ENCODE results near the gene ATG4B. TPM values are rescaled to one million over a fixed set of nuclear protein-coding genes. Genes with fewer than 3 reads are reported as not detected.

ATG4B gene
- total and polyA plus RNA-seq, 9 of the 15 experiments (the other 6 are each of a cell fraction or from before 2014, with no cell fraction given): 5.9 to 58.8 (median 35.6) TPM

DNA sequence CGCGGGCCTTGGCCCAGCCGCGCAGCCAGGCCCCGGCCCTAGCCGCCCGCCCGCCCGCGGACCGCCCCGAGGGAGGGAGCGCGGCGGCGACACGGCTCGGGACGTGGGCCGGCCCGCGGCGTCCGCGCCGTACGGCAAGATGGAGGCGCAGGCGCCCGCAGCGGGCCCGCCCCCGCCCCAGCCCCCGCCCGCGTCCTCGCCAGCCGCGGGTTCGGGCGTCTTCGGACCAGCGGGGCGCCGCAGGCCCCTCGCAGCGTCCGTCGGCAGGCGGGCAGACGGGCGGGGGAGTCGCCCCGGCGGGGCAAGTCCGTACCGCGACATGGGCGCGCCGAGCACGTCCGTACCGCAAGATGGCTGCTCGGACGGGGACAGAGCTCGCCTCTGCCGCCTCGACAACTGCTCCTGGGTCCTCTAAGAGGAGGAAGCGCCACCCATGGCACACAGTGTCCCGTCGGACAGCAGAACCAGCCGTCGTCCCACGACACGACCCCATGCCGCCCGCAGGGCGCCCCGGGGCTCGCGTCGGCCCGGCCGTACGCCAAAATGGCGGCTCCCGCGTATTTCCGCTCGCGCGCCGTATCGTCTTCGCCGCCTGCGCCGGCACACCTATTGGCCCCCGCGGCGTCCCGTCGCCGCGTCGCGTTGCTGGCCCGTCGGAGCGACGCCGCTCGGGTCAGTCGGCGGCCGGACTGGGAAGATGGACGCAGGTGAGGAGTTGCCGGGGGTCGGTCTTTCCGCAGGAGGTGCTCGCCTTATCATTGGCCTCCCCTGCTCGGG is at the start of gene ATG4B, which contains the start of gene THAP4 (continued):
- no peak for TF ChIP-seq BRD9 (IDR thresholded peaks at IDR 0.05; ENCODE audit: low read depth, partially characterized antibody)
- TF ChIP-seq TFAM (CRISPR knock-in tag; conservative IDR thresholded peaks at IDR 0.05): no peak
- no peak for TF ChIP-seq PHF21A (IDR thresholded peaks at IDR 0.05; ENCODE audit: borderline replicate concordance, low read depth)
- TF ChIP-seq ZNF282 (CRISPR knock-in tag; IDR thresholded peaks at IDR 0.05): no peak
- no peak for TF ChIP-seq ZBTB8A (IDR thresholded peaks at IDR 0.05; ENCODE audit: partially characterized antibody)
- no peak for TF ChIP-seq ZNF133 (CRISPR knock-in tag; IDR thresholded peaks at IDR 0.05)
- TF ChIP-seq CHCHD3 (CRISPR knock-in tag; IDR thresholded peaks at IDR 0.05): no peak
- TF ChIP-seq ARID2 (IDR thresholded peaks at IDR 0.05): peak; percentile 72; the same call in 1 of the 2 replicates
- no peak for TF ChIP-seq HIVEP1 (CRISPR knock-in tag; IDR thresholded peaks at IDR 0.05)
- no peak for TF ChIP-seq NBN (IDR thresholded peaks at IDR 0.05; ENCODE audit: low read depth)
- no peak for TF ChIP-seq PTTG1 (tag; IDR thresholded peaks at IDR 0.05; ENCODE audit: low read depth)
- no peak for TF ChIP-seq MCM5 (IDR thresholded peaks at IDR 0.05; ENCODE audit: low read depth)
- TF ChIP-seq PML (IDR thresholded peaks at IDR 0.05; ENCODE audit: low read length): peak; percentile 35; the same call in 1 of the 2 replicates
- TF ChIP-seq HNRNPL (IDR thresholded peaks at IDR 0.05; ENCODE audit: low read depth, low read length): no peak
- TF ChIP-seq CAMTA2 (CRISPR knock-in tag; conservative IDR thresholded peaks at IDR 0.05): no peak
- TF ChIP-seq MBD1 (CRISPR knock-in tag; IDR thresholded peaks at IDR 0.05): no peak
- no peak for TF ChIP-seq SRF (CRISPR knock-in tag; IDR thresholded peaks at IDR 0.05)
- TF ChIP-seq ZNF79 (CRISPR knock-in tag; IDR thresholded peaks at IDR 0.05; ENCODE audit: low read depth): no peak
- TF ChIP-seq ZNF217 (CRISPR knock-in tag; IDR thresholded peaks at IDR 0.05): no peak
- TF ChIP-seq, protein P1, sequence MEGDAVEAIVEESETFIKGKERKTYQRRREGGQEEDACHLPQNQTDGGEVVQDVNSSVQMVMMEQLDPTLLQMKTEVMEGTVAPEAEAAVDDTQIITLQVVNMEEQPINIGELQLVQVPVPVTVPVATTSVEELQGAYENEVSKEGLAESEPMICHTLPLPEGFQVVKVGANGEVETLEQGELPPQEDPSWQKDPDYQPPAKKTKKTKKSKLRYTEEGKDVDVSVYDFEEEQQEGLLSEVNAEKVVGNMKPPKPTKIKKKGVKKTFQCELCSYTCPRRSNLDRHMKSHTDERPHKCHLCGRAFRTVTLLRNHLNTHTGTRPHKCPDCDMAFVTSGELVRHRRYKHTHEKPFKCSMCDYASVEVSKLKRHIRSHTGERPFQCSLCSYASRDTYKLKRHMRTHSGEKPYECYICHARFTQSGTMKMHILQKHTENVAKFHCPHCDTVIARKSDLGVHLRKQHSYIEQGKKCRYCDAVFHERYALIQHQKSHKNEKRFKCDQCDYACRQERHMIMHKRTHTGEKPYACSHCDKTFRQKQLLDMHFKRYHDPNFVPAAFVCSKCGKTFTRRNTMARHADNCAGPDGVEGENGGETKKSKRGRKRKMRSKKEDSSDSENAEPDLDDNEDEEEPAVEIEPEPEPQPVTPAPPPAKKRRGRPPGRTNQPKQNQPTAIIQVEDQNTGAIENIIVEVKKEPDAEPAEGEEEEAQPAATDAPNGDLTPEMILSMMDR (IDR thresholded peaks at IDR 0.05 in 2 of 3, conservative IDR thresholded peaks at IDR 0.05 in 1 of 3; ENCODE audit: insufficient read depth in 2 of 3, low read depth in 1 of 3, low read length in 3 of 3): no peak
- no peak for TF ChIP-seq ESRRB (CRISPR knock-in tag; IDR thresholded peaks at IDR 0.05; ENCODE audit: borderline replicate concordance)
- TF ChIP-seq ETS2 (tag; IDR thresholded peaks at IDR 0.05; ENCODE audit: borderline replicate concordance, poor library complexity, severe bottlenecking): no peak
- TF ChIP-seq, protein P2, sequence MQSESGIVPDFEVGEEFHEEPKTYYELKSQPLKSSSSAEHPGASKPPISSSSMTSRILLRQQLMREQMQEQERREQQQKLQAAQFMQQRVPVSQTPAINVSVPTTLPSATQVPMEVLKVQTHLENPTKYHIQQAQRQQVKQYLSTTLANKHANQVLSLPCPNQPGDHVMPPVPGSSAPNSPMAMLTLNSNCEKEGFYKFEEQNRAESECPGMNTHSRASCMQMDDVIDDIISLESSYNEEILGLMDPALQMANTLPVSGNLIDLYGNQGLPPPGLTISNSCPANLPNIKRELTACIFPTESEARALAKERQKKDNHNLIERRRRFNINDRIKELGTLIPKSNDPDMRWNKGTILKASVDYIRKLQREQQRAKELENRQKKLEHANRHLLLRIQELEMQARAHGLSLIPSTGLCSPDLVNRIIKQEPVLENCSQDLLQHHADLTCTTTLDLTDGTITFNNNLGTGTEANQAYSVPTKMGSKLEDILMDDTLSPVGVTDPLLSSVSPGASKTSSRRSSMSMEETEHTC (IDR thresholded peaks at IDR 0.05): no peak
- no peak for TF ChIP-seq ZNF134 (CRISPR knock-in tag; conservative IDR thresholded peaks at IDR 0.05)
- TF ChIP-seq ZNF124 (CRISPR knock-in tag; IDR thresholded peaks at IDR 0.05): no peak
- TF ChIP-seq HEY1 (CRISPR knock-in tag; IDR thresholded peaks at IDR 0.05; ENCODE audit: borderline replicate concordance): no peak
- TF ChIP-seq CXXC5 (CRISPR knock-in tag; IDR thresholded peaks at IDR 0.05): peak; percentile 93
